Cerebellar nuclear complex (tissue), 1 donor: ENCODE results near the gene KAZN.
A peak's percentile ranks its signal among the peaks of the same experiment; 100 is the strongest.

Experiments used
- DNase-seq, 2 experiments: peaks; one replicate each; lab custom pipeline; 2025; lab: John Stamatoyannopoulos, UW

Gene KAZN

DNA sequence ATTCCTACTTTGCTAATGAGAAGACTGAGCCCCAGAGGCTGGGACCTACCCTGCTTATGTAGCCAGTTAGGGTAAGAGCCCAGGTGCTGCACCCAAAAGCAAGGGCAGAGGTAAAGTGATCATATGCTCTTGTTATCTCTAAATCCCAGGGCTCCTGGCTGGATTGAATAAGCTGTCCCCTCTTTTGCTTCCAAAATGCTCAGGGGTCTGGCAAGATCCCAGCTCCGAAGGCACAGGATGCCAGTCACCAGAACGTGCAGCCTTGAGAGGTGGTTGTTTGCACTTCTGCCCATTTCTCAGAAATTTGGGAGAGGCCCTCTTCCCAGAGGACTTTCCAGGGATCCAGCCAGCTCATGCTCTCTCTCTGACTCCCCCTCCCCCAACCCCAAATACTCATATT is 412.7 kb downstream of the KAZN start:
- DNase-seq = no peak

DNA sequence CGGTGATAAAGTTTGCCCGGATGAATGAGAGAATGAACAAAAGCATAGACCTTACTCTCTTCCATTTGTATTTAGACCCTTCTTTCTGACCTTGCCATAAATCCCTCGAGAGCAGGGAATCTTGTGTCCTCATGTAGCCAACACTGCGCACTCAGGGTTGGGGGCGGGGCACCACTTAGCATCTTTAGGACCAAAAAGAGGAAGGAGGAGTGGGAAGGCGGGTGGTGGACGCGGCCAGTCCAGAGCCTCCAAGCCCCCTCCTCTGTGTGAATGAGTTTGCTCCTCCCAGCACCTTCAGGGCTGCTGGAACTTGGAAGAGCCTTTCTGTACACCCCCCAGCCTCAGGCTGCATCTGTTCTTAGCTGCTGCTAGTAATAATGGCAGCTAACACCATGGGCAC is 413.2 kb downstream of the KAZN start:
- DNase-seq = no peak

DNA sequence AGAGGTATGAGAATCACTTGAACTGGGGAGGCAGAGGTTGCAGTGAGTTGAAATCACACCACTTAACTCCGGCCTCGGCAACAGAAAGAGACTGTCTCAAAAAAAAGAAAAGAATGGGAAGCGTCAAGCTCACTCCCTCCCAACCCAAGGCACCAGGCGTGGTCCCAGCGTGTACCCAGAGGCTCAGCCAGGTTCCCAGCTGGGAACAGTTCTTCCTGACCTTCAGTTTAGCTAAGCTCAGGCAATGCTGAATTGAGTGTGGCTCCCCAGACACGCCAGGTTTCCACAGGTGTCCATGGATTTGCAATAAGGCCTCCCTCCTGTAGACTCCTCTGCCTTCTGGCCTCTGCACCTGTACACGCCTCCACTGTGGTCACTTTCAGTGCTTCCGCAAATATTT is 414.3 kb downstream of the KAZN start:
- peak; percentile 51 to 62 for DNase-seq

DNA sequence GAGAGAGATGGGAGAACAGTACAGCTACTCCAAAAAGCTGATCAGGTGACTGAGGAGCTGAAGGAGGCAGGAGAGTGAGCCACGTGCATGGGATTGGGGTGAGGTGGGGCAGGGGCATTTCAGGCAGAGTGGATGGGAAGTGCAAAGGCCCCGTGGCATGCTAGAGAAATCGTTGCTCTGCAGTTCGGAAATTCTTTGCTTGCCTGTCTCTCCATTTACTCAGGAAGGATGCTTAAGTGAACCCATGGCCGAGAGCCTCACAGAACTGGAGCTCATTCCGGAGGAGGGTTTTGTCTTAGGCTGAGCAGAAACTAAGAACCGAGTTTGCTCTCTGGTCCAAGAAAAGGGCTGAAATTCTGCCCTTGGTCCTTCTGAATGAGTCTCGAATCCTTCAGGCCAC is 415.3 kb downstream of the KAZN start:
- DNase-seq = no peak

DNA sequence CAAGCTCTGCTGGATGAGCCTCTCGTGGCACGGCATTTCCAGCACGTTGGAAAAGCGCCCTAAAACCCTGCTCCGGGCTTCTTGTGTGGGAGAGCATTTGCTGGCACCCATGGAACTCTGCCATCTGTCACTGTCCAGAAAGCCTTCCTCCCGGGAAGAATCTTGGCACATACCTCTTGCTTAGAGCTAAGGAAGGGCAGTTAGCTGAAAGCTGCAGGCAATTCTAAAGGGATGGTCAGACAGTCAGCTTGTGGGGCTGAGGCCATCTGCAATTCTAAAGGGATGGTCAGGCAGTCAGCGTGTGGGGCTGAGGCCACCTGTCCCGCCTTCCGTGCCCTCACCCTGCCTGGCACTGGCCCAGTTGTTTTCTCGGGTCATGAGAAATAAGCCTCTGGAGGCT is 416.0 kb downstream of the KAZN start:
- DNase-seq = peak; percentile 73 to 87

DNA sequence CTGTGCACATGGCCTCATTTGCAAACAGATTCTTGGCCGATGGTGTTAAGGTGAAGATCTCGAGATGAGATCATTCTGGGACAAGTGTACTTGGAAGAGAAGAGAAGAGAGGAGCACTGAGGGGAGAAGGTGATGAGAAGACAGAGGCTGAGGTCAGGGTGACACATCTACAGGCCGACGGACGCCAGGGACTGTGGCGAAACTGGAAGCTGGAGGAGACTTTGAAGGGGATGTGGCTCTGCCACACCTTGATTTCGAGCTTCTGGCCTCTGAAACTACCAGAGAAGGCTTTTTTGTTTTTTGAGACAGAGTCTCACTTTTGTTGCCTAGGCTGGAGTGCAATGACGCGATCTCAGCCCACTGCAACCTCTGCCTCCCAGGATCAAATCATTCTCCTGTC is 417.5 kb downstream of the KAZN start:
- no peak for DNase-seq

DNA sequence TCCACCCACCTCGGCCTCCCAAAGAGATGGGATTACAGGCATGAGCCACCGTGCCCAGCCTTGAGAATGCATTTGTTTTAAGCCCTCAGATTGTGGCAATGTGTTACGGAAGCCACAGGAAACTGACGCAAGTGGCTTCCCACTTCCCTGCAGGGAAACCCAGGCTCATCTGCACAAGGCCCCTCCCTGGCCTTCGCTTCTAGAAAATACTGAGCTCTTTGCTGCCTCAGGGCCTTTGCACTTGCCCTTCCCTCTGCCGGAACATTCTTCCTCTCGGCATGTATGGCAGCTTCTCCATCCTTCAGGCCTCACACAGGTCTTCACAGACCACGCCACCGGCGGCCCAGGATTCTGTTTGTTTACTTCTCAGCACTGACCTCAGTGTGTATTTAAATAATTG is 418.0 kb downstream of the KAZN start:
- no peak for DNase-seq

DNA sequence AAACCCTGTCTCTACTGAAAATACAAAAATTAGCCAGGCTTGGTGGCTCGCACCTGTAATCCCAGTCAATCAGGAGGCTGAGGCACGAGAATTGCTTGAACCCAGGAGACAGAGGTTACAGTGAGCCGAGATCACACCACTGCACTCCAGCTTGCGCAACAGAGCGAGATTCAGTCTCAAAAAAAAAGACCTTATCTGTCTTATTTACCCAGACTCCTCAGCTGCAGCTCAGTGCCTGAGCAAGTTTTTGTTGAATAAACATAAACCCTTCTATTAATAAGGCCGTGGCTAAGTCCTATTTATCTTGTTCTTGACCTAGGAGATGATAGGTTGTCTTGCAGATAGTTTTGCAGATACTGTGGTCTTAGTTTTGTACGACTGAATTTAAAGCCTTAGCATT is 418.6 kb downstream of the KAZN start:
- no peak for DNase-seq

DNA sequence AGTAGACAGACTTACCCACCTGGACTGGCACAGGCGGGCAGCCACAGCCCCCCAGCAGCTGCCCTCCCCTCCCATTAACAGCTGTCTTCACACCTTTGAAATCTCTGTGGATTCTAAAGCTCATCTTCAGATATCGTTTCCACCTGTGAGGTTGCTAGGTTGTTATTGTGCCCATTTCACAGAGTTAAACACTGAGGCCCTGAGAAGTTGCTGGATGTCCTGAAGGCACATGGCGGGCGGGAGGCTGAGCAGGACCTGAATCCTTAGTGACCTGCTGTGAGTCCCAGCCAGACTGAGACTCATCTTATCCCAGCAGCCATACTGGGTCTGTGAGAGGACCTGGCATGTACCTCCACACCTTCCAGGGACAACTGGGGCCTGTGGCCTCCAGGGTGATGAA is 420.3 kb downstream of the KAZN start:
- no peak for DNase-seq

DNA sequence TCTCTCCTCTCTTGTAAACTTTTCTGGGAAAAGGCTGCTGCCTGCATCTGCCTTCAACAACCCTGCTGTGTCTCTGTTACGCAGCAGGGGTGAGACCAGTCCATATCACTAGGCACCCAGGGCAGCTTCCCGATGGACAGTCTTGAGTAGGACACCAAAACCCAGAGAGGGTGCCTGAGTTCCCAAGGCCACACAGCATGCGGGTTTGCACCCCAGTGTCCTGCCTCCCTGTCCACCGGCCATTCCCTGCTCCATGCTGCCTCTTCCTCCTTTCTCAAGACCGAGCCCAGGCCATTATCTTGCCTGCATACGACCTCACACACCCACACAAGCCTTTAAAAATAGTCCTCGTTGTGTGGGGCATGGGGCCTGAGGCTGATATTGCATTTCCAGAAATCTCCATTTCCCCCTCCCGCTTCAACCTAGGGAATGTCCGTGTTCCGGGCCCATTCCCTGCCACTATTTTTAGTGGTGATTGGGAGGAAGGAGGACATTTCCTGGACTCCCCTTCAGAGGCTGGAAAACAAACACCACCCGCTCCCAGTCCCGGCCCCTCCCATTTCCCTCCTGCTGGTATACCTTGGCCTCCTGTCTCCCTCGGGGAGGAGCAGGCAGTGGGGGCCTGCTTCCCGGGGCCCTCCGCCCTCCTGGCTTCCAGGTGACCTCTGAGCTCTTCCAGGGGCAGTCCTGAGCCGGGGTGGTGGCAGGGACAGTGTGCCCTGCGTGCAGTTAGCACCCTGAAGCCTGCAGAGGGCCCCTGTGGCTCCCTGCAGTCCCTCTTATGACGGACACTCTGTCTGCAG is 422.7 kb downstream of the KAZN start:
- no peak for DNase-seq

DNA sequence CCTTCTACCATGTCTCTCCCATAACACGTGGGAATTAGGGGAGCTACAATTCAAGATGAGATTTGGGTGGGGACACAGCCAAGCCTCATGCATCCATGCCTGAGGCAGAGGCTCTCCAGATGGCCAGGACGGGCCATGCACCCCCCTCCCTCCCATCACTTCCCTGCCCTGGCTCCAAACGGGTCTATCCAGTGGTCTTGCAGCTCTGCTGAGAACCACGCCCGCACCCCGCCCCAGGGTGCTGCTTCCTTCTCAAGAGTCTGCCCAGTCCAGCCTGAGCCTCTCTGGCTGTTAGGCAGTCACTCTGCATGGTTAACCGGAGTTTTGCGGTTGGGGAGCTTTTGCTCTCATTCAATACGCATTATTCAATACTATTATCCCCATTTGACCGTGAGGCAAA is 423.6 kb downstream of the KAZN start:
- no peak for DNase-seq

DNA sequence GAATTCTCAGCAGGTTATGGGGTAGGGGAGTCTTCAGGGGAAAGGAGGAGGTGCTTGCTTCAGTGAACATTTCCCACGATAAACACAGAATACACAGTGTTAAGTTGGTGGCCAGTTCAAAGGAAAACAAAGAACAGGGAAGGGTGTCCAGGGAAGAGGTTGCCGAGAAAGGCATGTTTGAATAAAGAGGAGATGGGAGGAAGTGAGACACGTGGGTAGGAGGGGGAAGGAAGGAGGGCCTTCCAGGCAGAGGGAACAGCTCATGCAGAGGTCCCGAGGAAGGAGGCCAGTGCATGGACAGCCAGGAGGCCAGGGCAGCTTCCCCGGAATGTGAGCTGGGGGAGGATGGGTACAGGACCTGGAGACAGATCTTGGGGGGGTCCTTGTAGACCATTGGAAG is 424.7 kb downstream of the KAZN start:
- no peak for DNase-seq

DNA sequence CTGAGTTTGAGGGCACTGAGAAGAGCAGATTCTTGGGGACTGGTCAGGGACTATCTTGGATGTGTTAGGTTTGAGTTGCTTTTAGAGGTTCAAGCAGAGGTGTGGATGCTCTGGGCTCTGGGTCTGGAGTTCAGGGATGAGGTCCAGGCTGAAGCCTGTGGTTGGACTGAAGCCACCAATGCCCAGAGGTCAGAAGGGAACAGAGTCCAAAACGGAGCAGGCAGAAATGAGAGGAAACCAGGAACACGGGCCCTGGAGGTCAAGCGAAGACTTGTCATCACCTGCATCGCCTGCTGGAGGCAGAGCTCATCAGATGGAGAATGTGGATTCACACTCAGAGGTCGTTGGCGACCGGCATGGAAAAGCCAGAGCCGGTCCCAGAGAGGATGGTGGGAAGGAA is 425.5 kb downstream of the KAZN start:
- DNase-seq = no peak

DNA sequence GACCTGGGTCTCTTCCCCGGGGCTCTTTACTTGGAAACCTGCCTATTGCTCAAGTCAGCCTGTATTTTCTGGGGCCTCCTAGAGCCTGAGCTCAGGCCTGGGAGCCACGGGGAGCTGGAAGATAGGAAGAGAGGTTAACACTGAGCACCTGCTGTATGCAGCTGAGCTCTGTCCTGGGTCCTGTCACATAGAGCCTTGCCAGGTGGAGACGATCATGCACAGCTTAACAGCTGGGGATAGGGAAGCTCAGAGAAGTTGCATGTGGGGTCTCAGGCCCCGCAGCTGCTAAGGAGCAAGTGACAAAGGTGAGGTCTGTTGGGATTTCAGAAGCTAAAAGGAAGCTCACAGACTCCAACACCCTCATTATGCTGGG is 427.6 kb downstream of the KAZN start:
- DNase-seq = no peak

DNA sequence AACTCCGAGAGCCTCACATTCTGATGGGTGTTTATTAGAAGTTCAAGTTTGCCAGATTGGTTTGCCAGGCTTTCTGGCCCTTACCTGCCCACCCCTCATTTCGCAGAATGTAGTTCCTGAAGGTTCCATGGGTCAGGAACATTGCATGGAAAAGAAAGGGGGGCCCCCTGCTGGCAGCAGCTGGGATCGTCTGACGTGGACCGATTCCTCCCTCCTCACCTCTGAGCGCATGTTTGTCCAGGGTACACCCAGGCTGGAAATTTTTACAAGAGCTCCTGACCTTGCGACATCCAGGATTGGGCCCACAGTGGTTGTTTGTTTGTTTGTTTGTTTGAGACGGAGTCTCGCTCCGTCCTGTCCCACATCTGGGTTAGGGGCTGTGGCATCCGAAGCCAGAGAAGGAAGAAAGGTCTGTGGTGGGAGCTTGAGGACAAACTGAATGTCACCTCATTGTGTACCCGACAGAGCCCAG is 429.1 kb downstream of the KAZN start:
- DNase-seq = no peak

DNA sequence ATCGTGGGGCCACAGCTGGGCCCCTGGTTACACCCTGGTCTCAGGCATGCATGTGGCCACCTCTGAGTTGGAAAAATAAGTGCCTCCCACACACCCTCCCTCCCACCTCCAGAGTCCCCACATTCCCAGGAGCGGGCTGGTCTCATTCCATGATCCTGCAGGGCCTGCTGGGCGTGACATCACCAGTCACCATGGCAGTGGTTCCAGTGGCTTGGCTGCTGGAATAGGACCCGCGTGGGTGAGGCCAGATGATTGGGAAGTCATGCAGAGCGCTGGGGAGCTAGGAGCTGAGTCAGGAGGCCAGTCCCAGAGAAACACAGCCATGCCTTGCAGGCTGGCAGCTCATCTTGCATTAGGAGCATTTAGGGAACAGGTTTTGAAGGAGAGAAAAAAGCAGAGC is 429.6 kb downstream of the KAZN start:
- no peak for DNase-seq

DNA sequence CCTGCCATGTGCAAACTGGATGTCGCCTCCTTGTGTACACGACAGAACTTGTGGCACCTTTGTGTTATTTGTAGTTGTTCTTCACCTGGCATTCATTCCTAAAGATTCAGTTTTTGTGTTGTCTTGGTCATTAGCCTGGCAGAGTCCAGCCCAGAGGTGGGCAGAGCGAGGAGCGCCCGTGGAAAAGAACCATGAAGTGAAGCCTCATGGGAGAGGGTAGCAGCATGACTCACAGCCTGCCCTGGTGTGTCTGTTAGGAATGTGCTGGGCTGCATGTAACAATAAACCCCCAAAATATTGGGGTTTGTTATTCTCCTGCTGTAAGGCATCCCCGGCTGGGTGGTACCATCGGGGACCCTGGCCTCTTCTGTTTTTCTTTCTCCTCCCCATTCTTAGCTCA is 430.1 kb downstream of the KAZN start:
- no peak for DNase-seq

DNA sequence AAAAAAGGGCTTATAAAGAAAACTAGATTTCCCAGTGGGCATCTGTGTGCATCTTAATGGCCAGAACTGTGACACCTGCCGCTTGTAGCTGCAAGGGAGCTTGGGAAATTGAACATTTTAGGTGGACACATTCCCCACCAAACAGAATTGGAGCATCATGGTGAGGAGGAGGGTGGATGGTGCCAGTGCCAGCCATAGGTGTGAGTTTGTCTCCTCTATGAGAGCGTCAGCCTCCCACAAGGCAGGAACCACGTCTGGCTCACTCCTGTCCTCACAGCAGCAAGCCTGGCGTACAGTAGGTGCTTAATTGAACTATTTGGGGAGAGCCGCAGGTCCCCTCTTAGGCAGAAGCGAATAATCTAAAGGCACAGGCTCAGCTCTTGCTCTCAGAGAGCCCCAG is 430.6 kb downstream of the KAZN start:
- DNase-seq = no peak

DNA sequence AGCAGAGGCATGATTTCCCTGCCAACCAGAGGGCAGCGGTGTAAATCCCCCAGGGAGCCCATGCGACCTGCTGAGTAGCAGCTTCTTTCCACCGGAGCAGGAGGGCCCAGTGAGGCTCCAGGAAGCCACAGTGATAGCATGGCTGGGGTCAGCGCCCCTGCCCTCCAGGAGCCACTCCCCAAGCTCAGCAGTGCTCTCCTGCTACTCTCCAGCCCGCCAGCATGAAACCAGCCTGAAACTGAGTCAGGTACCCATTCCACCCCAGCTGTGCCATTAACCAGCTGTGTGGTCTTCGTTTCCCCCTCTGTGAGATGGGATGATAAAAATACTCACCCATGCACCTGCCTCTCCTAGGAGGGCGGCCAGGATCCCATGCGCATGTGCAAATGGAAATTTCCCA is 431.3 kb downstream of the KAZN start:
- DNase-seq = no peak

DNA sequence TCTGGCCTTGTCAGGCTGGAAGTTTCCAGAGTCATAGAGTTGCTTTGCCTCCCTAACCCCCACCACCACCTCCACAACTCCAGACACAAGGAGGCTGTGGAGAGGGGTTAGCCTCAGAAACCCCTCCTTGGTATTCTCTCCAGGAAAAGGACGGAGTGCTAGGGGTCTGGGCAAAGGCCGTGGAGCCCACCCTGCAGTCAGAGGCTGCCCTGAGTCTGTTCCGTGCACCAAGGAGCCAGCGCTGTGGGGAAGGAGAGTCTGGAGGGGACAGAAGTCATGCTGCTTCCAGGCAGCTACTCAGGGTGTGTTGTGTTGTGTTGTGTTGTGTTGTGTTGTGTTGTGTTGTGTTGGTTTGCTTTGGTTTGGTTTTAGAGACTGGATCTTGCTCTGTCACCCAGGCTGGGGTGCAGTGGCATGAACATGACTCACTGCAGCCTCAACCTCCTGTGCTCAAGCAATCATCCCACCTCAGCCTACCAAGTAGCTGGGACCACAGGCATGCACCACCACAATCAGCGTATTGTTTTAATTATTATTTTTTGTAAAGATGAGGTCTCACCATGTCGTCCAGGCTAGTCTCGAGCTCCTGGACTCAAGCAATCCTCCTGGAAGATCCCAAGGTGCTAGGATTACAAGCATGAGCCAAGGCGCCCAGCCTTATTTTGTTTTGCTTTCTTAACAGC is 432.9 kb downstream of the KAZN start:
- no peak for DNase-seq

DNA sequence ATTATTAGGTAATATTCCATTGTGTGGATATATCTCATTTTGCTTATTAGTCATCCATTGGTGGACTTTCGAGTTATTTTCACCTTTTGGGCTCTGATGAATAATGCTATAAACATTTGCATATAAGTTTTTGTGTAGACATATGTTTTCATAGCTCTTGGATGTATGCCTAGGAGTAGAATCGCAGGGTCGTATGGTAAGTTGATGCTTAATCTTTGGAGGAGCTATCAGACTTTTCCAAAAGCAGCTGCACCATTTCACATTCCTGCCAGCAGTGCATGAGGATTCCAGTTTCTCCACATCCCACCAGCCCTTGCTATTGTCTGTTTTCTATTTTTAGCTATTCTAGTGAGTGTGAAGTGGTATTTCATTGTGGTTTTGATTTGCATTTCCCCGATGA is 434.8 kb downstream of the KAZN start:
- DNase-seq = no peak

DNA sequence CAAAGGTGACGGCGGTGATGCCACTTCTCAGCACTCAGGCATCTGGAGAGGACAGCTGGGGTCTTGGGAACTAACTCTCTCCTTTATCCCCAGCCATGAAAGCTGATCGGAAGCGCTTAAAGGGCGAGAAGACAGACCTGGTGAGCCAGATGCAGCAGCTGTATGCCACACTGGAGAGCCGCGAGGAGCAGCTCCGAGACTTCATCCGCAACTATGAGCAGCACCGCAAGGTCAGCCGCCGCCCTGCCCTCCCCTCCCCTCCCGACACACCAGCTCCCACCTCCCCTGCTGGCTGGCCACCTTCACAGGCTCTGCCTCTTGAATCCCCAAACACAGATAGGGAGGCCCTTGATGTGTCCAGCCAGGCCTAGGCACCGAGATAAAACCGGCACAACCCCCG is 436.2 kb downstream of the KAZN start:
- DNase-seq = no peak

DNA sequence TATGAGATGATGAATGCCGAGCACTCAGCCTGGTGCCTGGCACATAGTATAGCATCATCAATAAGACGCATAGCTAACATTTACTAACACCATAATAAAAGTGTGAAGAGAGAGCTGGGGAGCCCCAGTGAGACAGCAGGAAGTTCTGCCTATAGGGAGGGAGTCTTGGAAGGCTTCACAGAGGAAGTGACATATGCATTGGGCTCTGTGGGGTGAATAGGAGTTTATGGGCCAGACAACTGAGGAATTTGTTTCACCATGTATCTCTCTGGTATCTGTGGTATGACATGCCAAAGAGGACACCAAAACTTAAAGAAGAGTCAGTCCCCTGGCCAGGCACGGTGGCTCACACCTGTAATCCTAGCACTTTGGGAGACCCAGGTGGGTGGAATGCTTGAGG is 436.8 kb downstream of the KAZN start:
- no peak for DNase-seq

DNA sequence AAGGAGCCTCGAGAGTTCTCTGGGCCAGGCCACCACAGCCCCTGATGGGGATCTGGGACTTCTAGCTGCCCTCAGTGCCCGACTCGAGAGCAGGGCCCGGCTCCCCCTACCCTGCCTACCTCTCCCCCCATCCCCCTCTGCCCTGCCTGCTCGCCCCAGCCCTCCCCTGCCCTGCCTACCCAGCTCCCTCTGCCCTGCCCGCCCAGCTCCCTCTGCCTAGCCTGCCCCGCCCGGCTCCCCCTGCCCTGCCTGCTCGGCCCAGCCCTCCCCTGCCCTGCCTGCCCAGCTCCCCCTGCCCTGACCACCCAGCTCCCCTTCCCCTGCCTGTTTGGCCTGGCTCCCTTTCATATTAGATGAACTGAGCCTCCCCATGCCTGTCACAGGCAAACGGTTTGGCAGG is 437.6 kb downstream of the KAZN start:
- DNase-seq = no peak
